NB4 (cell line): ENCODE results near the gene ATP8B3.

Experiments used
- CTCF ChIP-seq: IDR thresholded peaks from one replicate; pipeline ENCODE4 v1.5.1; 2012; ENCODE audit warnings: low read depth, low read length
- POLR2A ChIP-seq: IDR thresholded peaks from 2 replicates; pipeline ENCODE4 v1.6.1; 2011; ENCODE audit warnings: mild to moderate bottlenecking; ENCODE audit not compliant: insufficient read length; ENCODE audit errors: extremely low read depth

DNA sequence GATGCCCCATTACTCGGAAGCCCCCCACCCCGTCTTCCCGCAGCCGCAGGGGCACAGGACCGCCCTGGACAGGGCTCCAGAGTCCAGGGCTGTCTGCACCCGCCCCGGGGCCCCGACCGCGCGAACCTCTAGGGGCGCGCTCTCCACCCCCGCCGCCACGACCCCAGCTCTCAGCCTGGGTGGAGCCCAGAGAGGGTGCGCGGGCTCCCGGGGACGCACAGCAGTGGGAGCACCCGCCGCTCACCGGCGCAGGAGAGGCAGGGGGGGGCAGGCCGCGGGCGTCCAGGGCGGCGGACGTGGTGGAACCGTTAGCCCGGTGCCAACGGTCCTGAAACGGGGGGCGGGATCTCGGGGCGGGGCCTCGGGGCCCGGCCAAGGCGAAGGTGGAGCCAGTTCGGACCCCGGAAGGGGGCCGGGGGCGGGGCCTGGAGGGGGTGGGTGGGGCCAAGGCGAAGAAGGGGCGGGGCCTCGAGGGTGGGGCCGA lies at the start of gene ATP8B3:
- TF ChIP-seq CTCF (no peak), POLR2A (peak; percentile 21)
